Tibial nerve (tissue), 3 donors: ENCODE results near the gene ARID5A.

Source experiments
- POLR2A ChIP-seq, 2 donors: fragments of 450-650 bp; IDR thresholded peaks; one replicate each; pipeline ENCODE4 v1.6.1; 2017; ENCODE audit warnings: antibody characterized with exemption in 2 of 2, mild to moderate bottlenecking in 2 of 2, moderate library complexity in 2 of 2
- TF ChIP-seq, protein P1 (sequence below), 5 experiments: fragments of 200-600 bp in 3 of 5; fragments of 450-650 bp in 2 of 5; sonication (generic) in 3 of 5; IDR thresholded peaks; one replicate each; pipeline ENCODE4 v1.5.1; 2016 to 2019; ENCODE audit warnings: antibody characterized with exemption in 5 of 5, mild to moderate bottlenecking in 3 of 5, moderate library complexity in 2 of 5

DNA sequence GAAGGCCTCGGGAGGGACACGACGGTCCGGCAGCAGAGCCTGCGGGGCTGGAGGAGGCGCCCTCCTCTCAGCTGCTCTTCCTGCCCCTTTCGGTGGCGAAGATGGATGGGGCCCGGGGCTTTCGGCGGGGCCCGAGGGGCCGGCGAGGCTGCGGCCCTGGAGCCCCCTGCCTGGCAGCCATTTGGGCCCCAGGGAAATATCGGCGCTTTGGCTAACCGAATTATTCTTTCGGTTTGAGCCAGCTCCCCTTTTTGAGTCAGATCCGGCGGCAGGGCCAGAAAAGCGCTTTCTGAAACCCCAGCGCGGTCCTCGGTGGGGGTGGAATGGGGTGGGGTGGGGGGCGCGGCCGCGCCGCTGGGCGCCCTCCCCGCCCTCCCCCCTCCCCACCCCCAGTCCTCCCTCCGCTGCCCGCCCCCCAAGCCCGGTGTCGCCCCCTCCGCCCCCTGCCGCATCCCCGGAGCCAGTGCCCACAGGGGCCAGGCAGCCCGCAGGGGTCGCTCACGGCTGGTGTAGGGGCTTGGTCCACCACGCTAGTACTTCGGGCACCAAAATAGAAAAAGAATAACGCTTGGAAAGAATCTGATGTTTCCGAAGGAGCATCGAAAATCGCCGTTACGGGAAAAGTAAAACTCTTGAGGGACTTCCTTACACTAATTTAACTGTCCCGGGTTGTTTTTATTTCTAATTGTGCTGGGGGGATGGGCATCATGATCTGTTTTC, 9.1 kb upstream of the ARID5A start:
- TF ChIP-seq, protein P1, sequence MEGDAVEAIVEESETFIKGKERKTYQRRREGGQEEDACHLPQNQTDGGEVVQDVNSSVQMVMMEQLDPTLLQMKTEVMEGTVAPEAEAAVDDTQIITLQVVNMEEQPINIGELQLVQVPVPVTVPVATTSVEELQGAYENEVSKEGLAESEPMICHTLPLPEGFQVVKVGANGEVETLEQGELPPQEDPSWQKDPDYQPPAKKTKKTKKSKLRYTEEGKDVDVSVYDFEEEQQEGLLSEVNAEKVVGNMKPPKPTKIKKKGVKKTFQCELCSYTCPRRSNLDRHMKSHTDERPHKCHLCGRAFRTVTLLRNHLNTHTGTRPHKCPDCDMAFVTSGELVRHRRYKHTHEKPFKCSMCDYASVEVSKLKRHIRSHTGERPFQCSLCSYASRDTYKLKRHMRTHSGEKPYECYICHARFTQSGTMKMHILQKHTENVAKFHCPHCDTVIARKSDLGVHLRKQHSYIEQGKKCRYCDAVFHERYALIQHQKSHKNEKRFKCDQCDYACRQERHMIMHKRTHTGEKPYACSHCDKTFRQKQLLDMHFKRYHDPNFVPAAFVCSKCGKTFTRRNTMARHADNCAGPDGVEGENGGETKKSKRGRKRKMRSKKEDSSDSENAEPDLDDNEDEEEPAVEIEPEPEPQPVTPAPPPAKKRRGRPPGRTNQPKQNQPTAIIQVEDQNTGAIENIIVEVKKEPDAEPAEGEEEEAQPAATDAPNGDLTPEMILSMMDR (IDR thresholded peaks at IDR 0.05) = peak in 2 of 5 experiments; percentile 36 to 37
- TF ChIP-seq POLR2A (IDR thresholded peaks at IDR 0.05) = no peak
